H9 (cell line): ENCODE measurements around the gene LYPLA2. TPM values are rescaled to one million over a fixed set of nuclear protein-coding genes. Genes with fewer than 3 reads are reported as not detected.

ENCODE experiments used
- DNase-seq: peaks from one replicate; pipeline ENCODE4 v3.0.0-alpha.2; 2017
- H2AFZ ChIP-seq: one replicate; pipeline ENCODE4 v1.6.1; 2013; ENCODE audit warnings: mild to moderate bottlenecking, low read length, control low read depth, moderate library complexity
- H2AK5ac ChIP-seq: 2 replicates; pipeline ENCODE4 v1.6.1; 2013; ENCODE audit warnings: low read length, control low read depth, mixed read lengths; ENCODE audit not compliant: insufficient read length
- H2BK120ac ChIP-seq: one replicate; pipeline ENCODE4 v1.6.1; 2013; ENCODE audit warnings: low read depth, mild to moderate bottlenecking, low read length, control low read depth, inconsistent platforms; ENCODE audit not compliant: poor library complexity, severe bottlenecking
- H2BK12ac ChIP-seq: 2 replicates; pipeline ENCODE4 v1.6.1; 2013; ENCODE audit warnings: low read length, control low read depth, mixed read lengths, low read depth; ENCODE audit not compliant: insufficient read length
- H2BK15ac ChIP-seq: 2 replicates; pipeline ENCODE4 v1.6.1; 2013; ENCODE audit warnings: low read depth, low read length, control low read depth
- H2BK20ac ChIP-seq: one replicate; pipeline ENCODE4 v1.6.1; 2013; ENCODE audit warnings: low read depth, mild to moderate bottlenecking, low read length, control low read depth, inconsistent platforms; ENCODE audit not compliant: poor library complexity, severe bottlenecking
- H2BK5ac ChIP-seq: 2 replicates; pipeline ENCODE4 v1.6.1; 2013; ENCODE audit warnings: low read length, control low read depth, mixed read lengths; ENCODE audit not compliant: insufficient read length
- H3K14ac ChIP-seq: 2 replicates; pipeline ENCODE4 v1.6.1; 2013; ENCODE audit warnings: low read length, control low read depth; ENCODE audit not compliant: insufficient read depth
- H3K18ac ChIP-seq: 2 replicates; pipeline ENCODE4 v1.6.1; 2013; ENCODE audit warnings: low read depth, mild to moderate bottlenecking, mixed read lengths, low read length, control low read depth; ENCODE audit not compliant: insufficient read length
- H3K23ac ChIP-seq: 2 replicates; pipeline ENCODE4 v1.6.1; 2013; ENCODE audit warnings: low read length, control low read depth, mixed read lengths, low read depth; ENCODE audit not compliant: insufficient read length
- H3K23me2 ChIP-seq: 2 replicates; pipeline ENCODE4 v1.6.1; 2013; ENCODE audit warnings: low read depth, mild to moderate bottlenecking, mixed read lengths, low read length, control low read depth; ENCODE audit not compliant: insufficient read length, poor library complexity, severe bottlenecking
- H3K27ac ChIP-seq: 2 replicates; pipeline ENCODE4 v1.5.1; 2013; ENCODE audit warnings: low read length, control low read depth, mixed read lengths, low read depth; ENCODE audit not compliant: insufficient read length
- H3K27me3 ChIP-seq: 2 replicates; pipeline ENCODE4 v1.6.1; 2013; ENCODE audit warnings: low read length, control low read depth, inconsistent platforms; ENCODE audit not compliant: insufficient read depth
- H3K4ac ChIP-seq: 2 replicates; pipeline ENCODE4 v1.6.1; 2013; ENCODE audit warnings: low read depth, mild to moderate bottlenecking, control low read depth, inconsistent platforms, low read length, moderate library complexity
- H3K4me1 ChIP-seq: 2 replicates; pipeline ENCODE4 v1.6.1; 2013; ENCODE audit warnings: low read length, control low read depth, inconsistent platforms; ENCODE audit not compliant: insufficient read depth
- H3K4me2 ChIP-seq: 2 replicates; pipeline ENCODE4 v1.6.1; 2013; ENCODE audit warnings: low read length, control low read depth, mixed read lengths; ENCODE audit not compliant: insufficient read length, insufficient read depth
- H3K56ac ChIP-seq: 2 replicates; pipeline ENCODE4 v1.6.1; 2013; ENCODE audit warnings: low read depth, mild to moderate bottlenecking, mixed read lengths, low read length, control low read depth; ENCODE audit not compliant: insufficient read length
- H3K79me1 ChIP-seq: 2 replicates; pipeline ENCODE4 v1.6.1; 2013; ENCODE audit warnings: low read depth, mild to moderate bottlenecking, moderate library complexity, low read length, control low read depth, inconsistent platforms; ENCODE audit not compliant: insufficient read depth, poor library complexity, severe bottlenecking
- H3K79me2 ChIP-seq: 2 replicates; pipeline ENCODE4 v1.6.1; 2013; ENCODE audit warnings: low read length, control low read depth, inconsistent platforms; ENCODE audit not compliant: insufficient read depth
- H3K9ac ChIP-seq: 2 replicates; pipeline ENCODE4 v1.6.1; 2013; ENCODE audit warnings: low read length, control low read depth, mixed read lengths; ENCODE audit not compliant: insufficient read length; ENCODE audit errors: extremely low read depth
- H3K9me3 ChIP-seq: one replicate; pipeline ENCODE4 v1.6.1; 2013; ENCODE audit warnings: low read depth, low read length, inconsistent platforms; ENCODE audit not compliant: control insufficient read depth
- H3T11ph ChIP-seq: one replicate; pipeline ENCODE4 v1.6.1; 2013; ENCODE audit warnings: mild to moderate bottlenecking, low read length, control low read depth, inconsistent platforms
- H4K20me1 ChIP-seq: one replicate; pipeline ENCODE4 v1.6.1; 2013; ENCODE audit not compliant: control insufficient read depth, insufficient read length, insufficient read depth
- H4K5ac ChIP-seq: 2 replicates; pipeline ENCODE4 v1.6.1; 2013; ENCODE audit warnings: low read depth, mild to moderate bottlenecking, mixed read lengths, low read length, control low read depth; ENCODE audit not compliant: insufficient read length
- H4K8ac ChIP-seq: replicated peaks from 2 replicates; pipeline ENCODE4 v1.6.1; 2013; ENCODE audit warnings: low read length, control low read depth, mixed read lengths, low read depth; ENCODE audit not compliant: insufficient read length
- H4K91ac ChIP-seq: 2 replicates; pipeline ENCODE4 v1.6.1; 2013; ENCODE audit warnings: low read depth, mild to moderate bottlenecking, moderate library complexity, mixed read lengths, low read length, control low read depth; ENCODE audit not compliant: insufficient read length
- H3K27ac Mint-ChIP-seq, 3 experiments: 2 replicates in 2 of 3; 3 replicates in 1 of 3; pipeline ENCODE4 v1.8.0; 2020 to 2021; ENCODE audit warnings: mixed read lengths in 3 of 3, mild to moderate bottlenecking in 1 of 3, moderate library complexity in 1 of 3
- H3K27me3 Mint-ChIP-seq: 2 replicates; pipeline ENCODE4 v1.8.0; 2021; ENCODE audit warnings: low read depth, mild to moderate bottlenecking, moderate library complexity, mixed read lengths
- H3K36me3 Mint-ChIP-seq, 3 experiments: 2 replicates in 2 of 3; 3 replicates in 1 of 3; pipeline ENCODE4 v1.8.0; 2020 to 2021; ENCODE audit warnings: low read depth in 3 of 3, mixed read lengths in 3 of 3; ENCODE audit not compliant: insufficient read depth in 1 of 3
- H3K4me1 Mint-ChIP-seq, 2 experiments: 2 replicates each; pipeline ENCODE4 v1.8.0; 2020; ENCODE audit warnings: mixed read lengths in 2 of 2
- H3K4me3 Mint-ChIP-seq, 2 experiments: 2 replicates in 1 of 2; 3 replicates in 1 of 2; pipeline ENCODE4 v1.8.0; 2020 to 2021; ENCODE audit warnings: mild to moderate bottlenecking in 2 of 2, mixed read lengths in 2 of 2, moderate library complexity in 1 of 2
- H3K9me3 Mint-ChIP-seq, 2 experiments: 2 replicates in 1 of 2; 3 replicates in 1 of 2; pipeline ENCODE4 v1.8.0; 2020; ENCODE audit warnings: mild to moderate bottlenecking in 2 of 2, mixed read lengths in 2 of 2, moderate library complexity in 1 of 2
- WGBS: extraction: QIAGEN DNeasy Blood & Tissue Kit; methylation state at CpG from one replicate; pipeline ENCODE4 v1.1.7; 2013; ENCODE audit warnings: missing lambda C conversion rate, low lambda C conversion rate, mixed read lengths; ENCODE audit not compliant: insufficient read length; ENCODE audit errors: extremely low coverage; 5-methylcytosine and 5-hydroxymethylcytosine counted together
- total RNA-seq: library from RNA; stranded (reverse); gene quantifications from 2 replicates; pipeline ENCODE4 v1.2.1, GENCODE V29; 2021
- TF ChIP-seq, protein P1 (sequence below): fragments of 200-600 bp; sonication (generic); conservative IDR thresholded peaks from 3 replicates; pipeline ENCODE4 v1.8.0; 2021; ENCODE audit warnings: antibody characterized with exemption, mild to moderate bottlenecking

Gene LYPLA2
- total RNA-seq, 1 experiment from 2014 or later: 118 TPM

DNA sequence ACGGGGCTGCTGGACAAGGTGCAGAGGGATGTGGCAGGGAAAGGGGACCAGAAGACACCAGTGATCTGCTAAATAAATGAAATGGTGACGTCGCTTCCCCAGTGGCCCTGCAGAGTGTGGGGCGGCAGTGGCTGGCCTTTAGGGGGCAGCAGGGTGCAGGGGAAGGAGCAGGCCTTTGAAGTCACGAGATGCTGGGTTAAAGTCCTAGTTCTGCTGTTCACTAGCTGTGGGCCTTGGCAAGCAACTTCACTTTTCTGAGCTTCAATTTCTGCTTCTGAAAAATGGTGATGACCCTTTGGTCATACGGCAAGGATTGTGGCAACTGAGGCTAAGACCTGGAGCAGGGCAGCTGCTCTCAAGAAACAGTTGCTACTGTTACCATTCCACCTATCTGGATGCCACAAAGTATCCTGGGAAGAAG, 18.8 kb downstream of the LYPLA2 start:
- Histone ChIP-seq H2BK120ac (no peak overlapping the region), H3K4me2 (no peak overlapping the region), H3K79me2 (no peaks in the 10 kb centered on the region), H3K9me3 (no peaks in the 10 kb centered on the region), H2BK20ac (no peak overlapping the region), H4K5ac (no peak overlapping the region), H2BK15ac (no peak overlapping the region), H3K56ac (no peak overlapping the region), H2AFZ (no peak overlapping the region), H3K4ac (no peak overlapping the region), H2AK5ac (no peak overlapping the region), H2BK12ac (no peak overlapping the region), H2BK5ac (no peak overlapping the region), H3K14ac (no peak overlapping the region), H3K27me3 (no peaks in the 10 kb centered on the region), H4K91ac (no peak overlapping the region), H3K4me1 (no peaks in the 10 kb centered on the region), H3K9ac (no peak overlapping the region), H3K27ac (no peak overlapping the region), H4K20me1 (no peaks in the 10 kb centered on the region), H4K8ac (no peak overlapping the region), H3T11ph (no peak overlapping the region), H3K79me1 (no peaks in the 10 kb centered on the region), H3K18ac (no peak overlapping the region), H3K23me2 (no peaks in the 10 kb centered on the region), H3K23ac (no peak overlapping the region)
- peak; percentile 82 for DNase-seq
- Mint-ChIP-seq H3K27me3 (peaks cover 3% of the 10 kb centered on the region), H3K4me1 (peaks cover 9 to 10% of the 10 kb centered on the region in 2 experiments), H3K4me3 (no peak overlapping the region), H3K36me3 (peaks cover 0 to 15% (median 12%) of the 10 kb centered on the region in 3 experiments; a peak in 4 of 7 replicates), H3K9me3 (no peaks in the 10 kb centered on the region), H3K27ac (no peak overlapping the region)
- TF ChIP-seq, protein P1, sequence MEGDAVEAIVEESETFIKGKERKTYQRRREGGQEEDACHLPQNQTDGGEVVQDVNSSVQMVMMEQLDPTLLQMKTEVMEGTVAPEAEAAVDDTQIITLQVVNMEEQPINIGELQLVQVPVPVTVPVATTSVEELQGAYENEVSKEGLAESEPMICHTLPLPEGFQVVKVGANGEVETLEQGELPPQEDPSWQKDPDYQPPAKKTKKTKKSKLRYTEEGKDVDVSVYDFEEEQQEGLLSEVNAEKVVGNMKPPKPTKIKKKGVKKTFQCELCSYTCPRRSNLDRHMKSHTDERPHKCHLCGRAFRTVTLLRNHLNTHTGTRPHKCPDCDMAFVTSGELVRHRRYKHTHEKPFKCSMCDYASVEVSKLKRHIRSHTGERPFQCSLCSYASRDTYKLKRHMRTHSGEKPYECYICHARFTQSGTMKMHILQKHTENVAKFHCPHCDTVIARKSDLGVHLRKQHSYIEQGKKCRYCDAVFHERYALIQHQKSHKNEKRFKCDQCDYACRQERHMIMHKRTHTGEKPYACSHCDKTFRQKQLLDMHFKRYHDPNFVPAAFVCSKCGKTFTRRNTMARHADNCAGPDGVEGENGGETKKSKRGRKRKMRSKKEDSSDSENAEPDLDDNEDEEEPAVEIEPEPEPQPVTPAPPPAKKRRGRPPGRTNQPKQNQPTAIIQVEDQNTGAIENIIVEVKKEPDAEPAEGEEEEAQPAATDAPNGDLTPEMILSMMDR: peak; percentile 92
- WGBS: no CpG with 5 or more reads among the region's 6 CpGs
